Heart left ventricle (tissue), 16 donors: ENCODE measurements around the gene TRPV4. TPM values are rescaled to one million over a fixed set of nuclear protein-coding genes. Genes with fewer than 3 reads are reported as not detected.

Source experiments
- ATAC-seq, 4 donors: fragments of 200-7000 bp; cut with Tn5 transposase; one replicate each; pipeline ENCODE4 v1.9.1; 2020 to 2022; ENCODE audit warnings: moderate library complexity in 4 of 4, mild to moderate bottlenecking in 3 of 4, moderate number of reproducible peaks in 1 of 4
- DNase-seq, 5 donors: peaks; one replicate each; pipeline ENCODE4 v3.0.0-alpha.2; 2020
- H3K27ac ChIP-seq, 12 donors: fragments of 200-600 bp; sonication (generic) in 4 of 12; one replicate each; pipeline versions ENCODE4 v1.5.0 to v1.8.0; 2016 to 2022; ENCODE audit warnings: mild to moderate bottlenecking in 2 of 12
- H3K27me3 ChIP-seq, 9 donors: fragments of 200-600 bp; sonication (generic) in 2 of 9; one replicate each; pipeline versions ENCODE4 v1.5.1 to v1.8.0; 2016 to 2022; ENCODE audit warnings: mild to moderate bottlenecking in 3 of 9
- H3K36me3 ChIP-seq, 9 donors: fragments of 200-600 bp; sonication (generic) in 2 of 9; one replicate each; pipeline versions ENCODE4 v1.5.0 to v1.8.0; 2018 to 2022; ENCODE audit warnings: mild to moderate bottlenecking in 2 of 9
- H3K4me1 ChIP-seq, 12 donors: fragments of 200-600 bp; sonication (generic) in 4 of 12; one replicate each; pipeline versions ENCODE4 v1.5.0 to v1.8.0; 2016 to 2022; ENCODE audit warnings: mild to moderate bottlenecking in 3 of 12
- H3K4me3 ChIP-seq, 12 donors: fragments of 200-600 bp; sonication (generic) in 4 of 12; one replicate each; pipeline versions ENCODE4 v1.5.0 to v1.8.0; 2017 to 2022; ENCODE audit warnings: mild to moderate bottlenecking in 9 of 12, moderate library complexity in 4 of 12
- H3K9me3 ChIP-seq, 12 donors: fragments of 200-600 bp; sonication (generic) in 4 of 12; one replicate each; pipeline versions ENCODE4 v1.5.0 to v1.8.0; 2016 to 2022; ENCODE audit warnings: mild to moderate bottlenecking in 1 of 12
- POLR2A ChIP-seq, 2 donors: fragments of 450-650 bp; IDR thresholded peaks; one replicate each; pipeline ENCODE4 v1.6.1; 2017; ENCODE audit warnings: antibody characterized with exemption in 2 of 2, mild to moderate bottlenecking in 2 of 2, moderate library complexity in 2 of 2
- WGBS, 4 donors: extraction: QIAGEN DNeasy Blood & Tissue Kit in 2 of 4; methylation state at CpG; one replicate each; pipeline versions ENCODE4 v1.1.5 to v1.1.7; 2013 to 2018; 5-methylcytosine and 5-hydroxymethylcytosine counted together
- intact Hi-C, 10 donors: fragments of 100-400 bp; cut with DNase I; formaldehyde crosslinking; loops; one replicate each; pipeline versions ENCODE4 v1.11.1 to v1.14.2; 2022
- polyA plus RNA-seq, 2 donors: library from polyadenylated mRNA; stranded (reverse); fragments of 200-250 nt; gene quantifications; one replicate each; pipeline ENCODE4 v1.2.3, GENCODE V29; 2013
- total RNA-seq, 9 donors: library from RNA; depleted of rRNA in 2 of 9; stranded (reverse); fragments of >200 nt in 2 of 9; fragmentation: NEBNext Ultra II Directional in 3 of 9; extraction: Animal tissue kit (Norgen Biotek cat#: 25700) in 3 of 9; gene quantifications; one replicate each; pipeline versions ENCODE4 v1.1.0 to v1.2.4, GENCODE V29; 2016 to 2023
- TF ChIP-seq, protein P1 (sequence below), 12 donors: fragments of 200-600 bp; sonication (generic) in 4 of 12; IDR thresholded peaks; one replicate each; pipeline versions ENCODE4 v1.5.0 to v1.8.0; 2018 to 2022; ENCODE audit warnings: antibody characterized with exemption in 12 of 12, mild to moderate bottlenecking in 5 of 12
- donor health status: ischemic (EF 13 %, LVEDD 7.1; RV severe dilation, severe dysfunction).
- donor health status: healthy with polysubstance abuse.
- donor health status: DM: no; HTN: yes; CAD: no.
- donor health status: DM: no; HTN: no; CAD: no.
- donor health status: ischemic (EF 25% LVEDD 6.9; RV normal size, moderate dysfunction).
- donor health status: ischemic (EF 25% LVEDD 5.7; RV mildly dilated, moderate dysfunction).
- donor health status: healthy.
- donor health status: DM: yes; HTN: yes; CAD: no.
- donor health status: ischemic (EF 35%, LVEDD 5.7; RV mildly dilated, moderate dysfunction).
- donor health status: nonischemic (EF 11% LVEDD 7.7; RV severe dilation, severe dysfunction).
- donor health status: DM: yes; HTN: yes; CAD: no.
- donor health status: PGD.
- donor health status: ischemic (EF 29% LVEDD 5.4; RV normal size, mild dysfunction).
- donor health status: nonischemic (EF 23%, LVEDD 6.1; RV moderate dilation, normal function).

Gene TRPV4
- total and polyA plus RNA-seq, 11 donors, result 0.17 to 3.9 (median 0.30) TPM; not detected in 1

GRCh38 chr12:109829667-109830066, 3.5 kb downstream of the TRPV4 start:
- no peak for ATAC-seq
- intact Hi-C loops, result no loop called here
- Histone ChIP-seq H3K4me1 (peaks cover 0 to 46% (median 0%) of the 10 kb centered on the region in 12 donors), H3K4me3 (no peak overlapping the region), H3K9me3 (no peaks in the 10 kb centered on the region), H3K27ac (peak overlapping the region in 1 of 12 donors; percentile 89), H3K36me3 (no peaks in the 10 kb centered on the region), H3K27me3 (peaks cover 3 to 27% (median 10%) of the 10 kb centered on the region in 9 donors)
- WGBS, 4 donors, result 79 to 84% (median 80%) methylated on average over 10 of the region's 10 CpGs
- TF ChIP-seq, protein P1, sequence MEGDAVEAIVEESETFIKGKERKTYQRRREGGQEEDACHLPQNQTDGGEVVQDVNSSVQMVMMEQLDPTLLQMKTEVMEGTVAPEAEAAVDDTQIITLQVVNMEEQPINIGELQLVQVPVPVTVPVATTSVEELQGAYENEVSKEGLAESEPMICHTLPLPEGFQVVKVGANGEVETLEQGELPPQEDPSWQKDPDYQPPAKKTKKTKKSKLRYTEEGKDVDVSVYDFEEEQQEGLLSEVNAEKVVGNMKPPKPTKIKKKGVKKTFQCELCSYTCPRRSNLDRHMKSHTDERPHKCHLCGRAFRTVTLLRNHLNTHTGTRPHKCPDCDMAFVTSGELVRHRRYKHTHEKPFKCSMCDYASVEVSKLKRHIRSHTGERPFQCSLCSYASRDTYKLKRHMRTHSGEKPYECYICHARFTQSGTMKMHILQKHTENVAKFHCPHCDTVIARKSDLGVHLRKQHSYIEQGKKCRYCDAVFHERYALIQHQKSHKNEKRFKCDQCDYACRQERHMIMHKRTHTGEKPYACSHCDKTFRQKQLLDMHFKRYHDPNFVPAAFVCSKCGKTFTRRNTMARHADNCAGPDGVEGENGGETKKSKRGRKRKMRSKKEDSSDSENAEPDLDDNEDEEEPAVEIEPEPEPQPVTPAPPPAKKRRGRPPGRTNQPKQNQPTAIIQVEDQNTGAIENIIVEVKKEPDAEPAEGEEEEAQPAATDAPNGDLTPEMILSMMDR (IDR thresholded peaks at IDR 0.05), result no peak
- no peak for TF ChIP-seq POLR2A (IDR thresholded peaks at IDR 0.05)
- DNase-seq, result no peak

GRCh38 chr12:109828754-109829511, 4.3 kb downstream of the TRPV4 start:
- intact Hi-C loops, result no loop called here
- no peak for DNase-seq
- 75 to 84% (median 79%) methylated on average over 3 of the region's 3 CpGs for WGBS, 4 donors
- no peaks in the 10 kb centered on the region for H3K36me3 ChIP-seq
- peaks cover 3 to 26% (median 10%) of the 10 kb centered on the region in 9 donors for H3K27me3 ChIP-seq
- H3K27ac ChIP-seq, result peak overlapping the region in 4 of 12 donors; percentile 34 to 89 (median 49)
- H3K4me3 ChIP-seq, result peak overlapping the region in 1 of 12 donors; percentile 26
- no peak for TF ChIP-seq POLR2A (IDR thresholded peaks at IDR 0.05)
- TF ChIP-seq, protein P1 (IDR thresholded peaks at IDR 0.05), result no peak
- H3K9me3 ChIP-seq, result no peaks in the 10 kb centered on the region
- H3K4me1 ChIP-seq, result peaks cover 0 to 46% (median 0%) of the 10 kb centered on the region in 12 donors
- no peak for ATAC-seq

DNA sequence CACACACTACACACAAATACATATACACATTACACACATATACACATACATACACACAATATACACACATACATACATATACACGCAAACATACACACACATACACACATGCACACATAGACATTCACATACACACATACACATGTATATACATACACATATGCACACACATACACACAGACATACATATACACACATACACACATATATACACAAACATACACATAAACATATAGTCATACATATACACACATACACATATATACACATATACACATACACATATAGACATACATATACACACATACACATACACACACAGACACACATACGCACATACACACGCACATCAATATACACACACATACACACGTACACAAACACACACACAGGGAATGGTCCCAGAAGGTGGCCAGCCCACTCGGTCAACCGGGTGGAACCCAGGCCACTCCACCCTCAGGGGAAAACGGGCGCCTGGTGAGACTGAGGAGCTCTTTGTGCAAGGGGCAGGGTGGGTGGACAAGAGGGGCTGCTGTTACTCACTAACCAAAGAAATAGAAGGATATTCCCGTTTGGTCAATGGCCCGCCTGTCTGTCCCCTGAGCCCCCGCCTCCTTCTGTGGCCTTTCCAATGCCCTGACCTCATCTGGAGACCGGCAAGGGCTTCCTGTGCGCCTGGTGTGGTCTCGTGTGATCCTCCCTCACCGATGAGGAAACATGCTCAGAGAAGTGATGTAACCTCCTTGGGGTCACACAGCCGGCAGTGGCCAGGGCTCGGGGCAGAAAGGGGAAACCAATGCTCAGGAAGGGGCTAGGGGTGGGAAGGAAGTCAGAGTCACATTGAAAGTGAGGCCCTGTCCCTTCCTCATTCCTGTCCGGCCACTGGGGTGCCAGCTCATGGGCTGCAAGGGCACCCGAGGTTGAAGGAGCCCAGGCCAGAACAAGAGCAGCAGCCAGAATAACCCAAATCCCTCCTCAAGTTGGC, 5.3 kb downstream of the TRPV4 start:
- H3K27me3 ChIP-seq, result peaks cover under 1 to 18% (median 10%) of the 10 kb centered on the region in 9 donors
- ATAC-seq (peak; percentile 47 to 90 (median 86)), DNase-seq (peak; percentile 62 to 84 (median 70))
- TF ChIP-seq, protein P1 (IDR thresholded peaks at IDR 0.05), result no peak
- no peak for TF ChIP-seq POLR2A (IDR thresholded peaks at IDR 0.05)
- peak overlapping the region in 3 of 12 donors; percentile 34 to 89 (median 46) for H3K27ac ChIP-seq
- H3K9me3 ChIP-seq, result no peaks in the 10 kb centered on the region
- peak overlapping the region in 1 of 12 donors; percentile 26 for H3K4me3 ChIP-seq
- H3K36me3 ChIP-seq, result no peaks in the 10 kb centered on the region
- whole genome bisulfite sequencing, 4 donors, result 53 to 63% (median 61%) methylated on average over 17 to 19 of the region's 19 CpGs
- H3K4me1 ChIP-seq, result peaks cover 0 to 38% (median 0%) of the 10 kb centered on the region in 12 donors
- intact Hi-C loops, result no loop called here
